NOMO-1 treated with dmso at 0.1 percent for 144 hours (cell line): ENCODE results near the gene SETD1A.
A peak's percentile ranks its signal among the peaks of the same experiment; 100 is the strongest.

Source experiments
- DNase-seq: peaks from one replicate; lab custom pipeline; 2025; ENCODE audit not compliant: unreplicated experiment; lab: John Stamatoyannopoulos, UW

The SETD1A gene

GRCh38 chr16:30980959-30981358, 23.4 kb downstream of the SETD1A start:
- no peak for DNase-seq

- DNase-seq, result no peak
Measured at GRCh38 chr16:30982548-30983288, 25.2 kb downstream of the SETD1A start.

- DNase-seq, result no peak
Measured at GRCh38 chr16:30983289-30983889, 25.8 kb downstream of the SETD1A start.

- DNase-seq, result no peak
Measured at GRCh38 chr16:30983898-30984610, 26.5 kb downstream of the SETD1A start.

- peak; percentile 49 for DNase-seq
Measured at GRCh38 chr16:30984669-30985400, 27.3 kb downstream of the SETD1A start, which contains the start of gene HSD3B7. HSD3B7 (plus strand) TSS chr16:30985207; CDS start chr16:30985659, 452 bp downstream.

- DNase-seq, result no peak
Measured at GRCh38 chr16:30985401-30986128, 28.0 kb downstream of the SETD1A start.

- no peak for DNase-seq
Measured at GRCh38 chr16:30986129-30986991, 28.8 kb downstream of the SETD1A start.

GRCh38 chr16:30987581-30988190, 30.1 kb downstream of the SETD1A start:
- DNase-seq, result no peak

GRCh38 chr16:30989469-30990047, 32.0 kb downstream of the SETD1A start:
- DNase-seq, result no peak

GRCh38 chr16:30990105-30990504, 32.6 kb downstream of the SETD1A start:
- no peak for DNase-seq

- DNase-seq, result no peak
Measured at GRCh38 chr16:30991052-30991451, 33.5 kb downstream of the SETD1A start.

- DNase-seq, result no peak
Measured at GRCh38 chr16:30992276-30992780, 34.8 kb downstream of the SETD1A start.

GRCh38 chr16:30992931-30993816, 35.6 kb downstream of the SETD1A start:
- DNase-seq, result peak; percentile 67

GRCh38 chr16:30995927-30996323, 38.4 kb downstream of the SETD1A start:
- no peak for DNase-seq

- DNase-seq, result no peak
Measured at GRCh38 chr16:30996324-30996984, 38.9 kb downstream of the SETD1A start.

- peak; percentile 69 for DNase-seq
Measured at GRCh38 chr16:30996985-30997724, 39.6 kb downstream of the SETD1A start.
